ENCODE results near the gene TRIM75. TPM values are rescaled to one million over a fixed set of nuclear protein-coding genes. Genes with fewer than 3 reads are reported as not detected.
"Not testable (repeated sequence)": the region's sequence is repeated elsewhere in the genome, so short reads cannot be mapped to it uniquely, and the experiment has no call there.

TRIM75 gene
- total and polyA plus RNA-seq, 8 donors, result not detected

- intact Hi-C loops (cut with DNase I), result no loop called here
- H3K27ac ChIP-seq, result no peak overlapping the region
- DNase-seq, result peak in 1 of 4 donors; percentile 17
- no peak for ATAC-seq
- H3K4me3 ChIP-seq, result no peak overlapping the region
- no peaks in the 10 kb centered on the region for H3K9me3 ChIP-seq
- no peaks in the 10 kb centered on the region for H3K4me1 ChIP-seq
- no peaks in the 10 kb centered on the region for H3K36me3 ChIP-seq
- H3K27me3 ChIP-seq, result no peaks in the 10 kb centered on the region
- TF ChIP-seq CTCF (IDR thresholded peaks at IDR 0.05), result no peak
Measured at GRCh38 chr4:165058666-165059065, 5.0 kb downstream of the TRIM75 start.

GRCh38 chr4:165059386-165059785 is 5.7 kb downstream of the TRIM75 start:
- DNase-seq, result peak in 1 of 4 donors; percentile 14
- H3K4me3 ChIP-seq, result no peak overlapping the region
- intact Hi-C loops (cut with DNase I), result no loop called here

GRCh38 chr4:165060938-165061337 is 7.3 kb downstream of the TRIM75 start:
- no peak for TF ChIP-seq CTCF (IDR thresholded peaks at IDR 0.05)
- DNase-seq, result no peak
- Histone ChIP-seq H3K27me3 (no peaks in the 10 kb centered on the region), H3K36me3 (no peaks in the 10 kb centered on the region), H3K9me3 (no peaks in the 10 kb centered on the region), H3K4me3 (no peak overlapping the region), H3K4me1 (no peaks in the 10 kb centered on the region), H3K27ac (no peak overlapping the region)
- intact Hi-C loops (cut with DNase I), result no loop called here
- ATAC-seq, result no peak

More at GRCh38 chr4:165059386-165059785, 5.7 kb downstream of the TRIM75 start:
- no peaks in the 10 kb centered on the region for H3K36me3 ChIP-seq
- no peak overlapping the region for H3K27ac ChIP-seq
- H3K9me3 ChIP-seq, result no peaks in the 10 kb centered on the region
- H3K27me3 ChIP-seq, result no peaks in the 10 kb centered on the region
- H3K4me1 ChIP-seq, result no peaks in the 10 kb centered on the region
- no peak for ATAC-seq
- no peak for TF ChIP-seq CTCF (IDR thresholded peaks at IDR 0.05)

GRCh38 chr4:165070560-165070959 is 16.9 kb downstream of the TRIM75 start:
- Histone ChIP-seq H3K4me1 (no peaks in the 10 kb centered on the region), H3K4me3 (no peak overlapping the region), H3K36me3 (peaks cover 0 to 7% of the 10 kb centered on the region in 2 donors), H3K27ac (no peak overlapping the region), H3K9me3 (no peaks in the 10 kb centered on the region), H3K27me3 (no peaks in the 10 kb centered on the region)
- intact Hi-C loops (cut with DNase I), result no loop called here
- no peak for TF ChIP-seq CTCF (IDR thresholded peaks at IDR 0.05)
- no peak for DNase-seq
- no peak for ATAC-seq

GRCh38 chr4:165073346-165073745 is 19.7 kb downstream of the TRIM75 start:
- H3K27ac ChIP-seq; ATAC-seq; intact Hi-C loops (cut with DNase I); H3K4me1 ChIP-seq; H3K27me3 ChIP-seq; H3K4me3 ChIP-seq; DNase-seq; H3K9me3 ChIP-seq: not testable (repeated sequence)
- H3K36me3 ChIP-seq, result peaks cover 0 to 27% of the 10 kb centered on the region in 2 donors

- peaks cover 0 to 48% of the 10 kb centered on the region in 2 donors for H3K36me3 ChIP-seq
- H3K27ac ChIP-seq, result no peak overlapping the region
- DNase-seq (no peak), ATAC-seq (no peak)
- H3K27me3 ChIP-seq, result no peaks in the 10 kb centered on the region
- TF ChIP-seq CTCF (IDR thresholded peaks at IDR 0.05), result no peak
- no peaks in the 10 kb centered on the region for H3K9me3 ChIP-seq
- H3K4me1 ChIP-seq, result no peaks in the 10 kb centered on the region
- intact Hi-C loops (cut with DNase I), result no loop called here
- no peak overlapping the region for H3K4me3 ChIP-seq
Measured at GRCh38 chr4:165077034-165077578, 23.4 kb downstream of the TRIM75 start.
